ENCODE measurements around the gene TSHZ2.
A peak's percentile ranks its signal among the peaks of the same experiment; 100 is the strongest.
"Not testable (repeated sequence)": the region's sequence is repeated elsewhere in the genome, so short reads cannot be mapped to it uniquely, and the experiment has no call there.

Gene TSHZ2

DNA sequence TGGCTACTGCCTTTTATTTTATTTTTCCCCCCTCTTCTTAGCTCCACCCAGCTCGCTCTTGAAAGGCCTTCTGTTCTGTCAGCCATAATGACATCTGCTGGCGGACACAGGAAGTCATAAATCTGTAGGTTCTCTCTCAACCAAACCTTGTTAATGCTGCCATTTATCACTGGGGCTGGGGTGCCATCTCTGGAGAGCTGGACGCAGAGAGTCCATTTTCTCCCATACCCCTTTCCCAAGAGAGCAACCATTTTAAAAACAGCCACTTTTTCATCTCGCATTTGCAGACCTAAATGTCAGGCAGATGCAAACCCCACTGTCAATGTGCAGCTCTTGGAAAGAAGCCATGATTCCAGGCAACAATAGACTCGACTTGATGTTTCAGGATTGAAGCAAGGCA lies 13.0 kb upstream of the TSHZ2 start:
- peak in 3 of 56 donors; percentile 1 to 8 (median 7) for DNase-seq

DNA sequence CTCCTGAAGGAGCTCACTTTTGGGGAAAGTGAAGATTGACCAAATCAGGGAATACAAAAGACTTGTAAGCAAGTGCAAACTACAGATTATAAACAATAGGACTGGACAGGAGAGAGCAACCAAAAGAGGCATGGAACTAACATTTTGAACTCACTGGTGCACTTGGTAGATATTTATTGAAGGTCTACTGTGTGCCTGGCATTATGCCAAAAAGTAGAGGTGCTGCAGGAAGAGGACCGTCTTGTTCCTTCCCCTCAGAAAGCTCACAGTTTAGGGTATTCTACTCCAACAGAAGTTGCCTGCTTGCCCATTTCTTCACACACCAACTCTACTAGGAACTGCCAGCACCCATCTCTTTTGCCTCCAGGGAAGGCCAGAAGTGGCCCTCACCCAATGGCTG lies 10.0 kb upstream of the TSHZ2 start:
- DNase-seq = no peak

DNA sequence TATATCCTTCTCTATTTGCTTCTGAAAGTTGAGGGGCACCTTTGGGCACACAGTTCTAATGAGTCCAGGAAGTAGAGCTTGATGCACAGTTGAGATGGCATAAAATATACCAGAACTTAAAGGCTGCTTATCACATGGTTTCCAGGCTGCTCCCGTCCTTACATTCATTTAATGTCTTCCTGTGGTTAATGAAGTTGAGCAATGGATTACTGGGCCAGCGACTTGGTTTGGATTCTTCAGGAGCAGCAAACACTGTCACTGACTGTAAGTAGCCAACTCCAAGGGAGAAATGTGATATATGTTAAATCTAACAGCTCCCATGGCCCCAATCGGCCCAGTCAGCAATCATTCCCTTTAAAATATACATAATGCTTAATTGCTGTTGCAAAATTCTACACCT lies 9.0 kb upstream of the TSHZ2 start:
- no peak for DNase-seq

DNA sequence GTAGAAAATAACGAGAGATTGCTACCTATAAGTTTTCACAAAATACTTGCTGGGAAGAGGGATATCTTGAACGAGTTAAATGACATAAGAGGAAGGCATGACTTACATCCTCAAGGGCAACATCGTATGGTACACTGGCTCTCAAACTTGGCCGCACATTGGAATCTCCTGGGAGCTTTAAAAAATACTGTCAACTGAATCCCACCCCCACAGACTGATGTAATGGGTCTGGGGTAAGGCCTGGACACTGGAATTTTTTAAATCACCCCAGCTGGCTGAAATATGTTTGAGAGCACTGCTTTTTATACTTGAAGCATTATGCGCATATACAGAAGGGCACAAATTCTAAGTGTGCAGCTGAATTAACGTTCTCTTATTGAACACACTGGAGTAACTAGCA lies 8.0 kb upstream of the TSHZ2 start:
- DNase-seq = no peak

DNA sequence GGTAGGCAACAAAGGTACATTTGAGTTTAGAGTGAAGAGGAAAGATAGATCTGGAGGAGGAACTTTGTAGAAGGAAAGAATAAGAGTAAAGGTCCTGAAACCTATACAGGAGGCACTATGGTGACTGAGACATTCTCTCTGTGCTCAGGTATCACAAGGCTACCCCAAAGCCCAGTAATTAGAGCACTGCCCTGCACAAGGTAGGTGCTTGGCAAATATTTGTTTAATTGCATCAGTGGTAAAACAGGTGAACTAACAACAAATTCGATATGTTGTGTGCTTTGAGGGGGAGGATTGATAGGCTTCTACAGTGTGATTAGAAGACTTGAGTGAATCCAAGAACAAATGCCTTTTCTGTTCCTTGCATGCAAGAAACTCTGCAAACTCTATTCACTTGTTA lies 6.8 kb upstream of the TSHZ2 start:
- DNase-seq = no peak

DNA sequence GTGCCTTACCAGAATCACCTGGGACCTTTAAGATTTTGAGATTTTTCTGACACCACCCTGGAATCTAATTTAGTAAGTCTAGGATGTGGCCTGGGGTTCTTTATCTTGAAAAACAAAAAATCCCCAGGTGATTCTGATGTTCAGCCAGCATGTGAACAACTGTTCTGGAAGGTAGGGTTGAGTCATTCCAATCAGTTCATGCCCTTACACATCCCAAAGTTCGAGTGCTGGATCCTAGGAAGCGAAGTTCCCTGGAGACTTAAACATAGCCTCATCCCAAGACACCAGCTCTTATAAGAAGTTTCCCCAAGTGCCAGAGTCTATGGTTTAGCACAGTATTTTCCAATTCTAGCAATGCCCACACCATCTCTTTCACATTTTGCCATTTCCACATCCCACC lies 6.3 kb upstream of the TSHZ2 start:
- DNase-seq = no peak

DNA sequence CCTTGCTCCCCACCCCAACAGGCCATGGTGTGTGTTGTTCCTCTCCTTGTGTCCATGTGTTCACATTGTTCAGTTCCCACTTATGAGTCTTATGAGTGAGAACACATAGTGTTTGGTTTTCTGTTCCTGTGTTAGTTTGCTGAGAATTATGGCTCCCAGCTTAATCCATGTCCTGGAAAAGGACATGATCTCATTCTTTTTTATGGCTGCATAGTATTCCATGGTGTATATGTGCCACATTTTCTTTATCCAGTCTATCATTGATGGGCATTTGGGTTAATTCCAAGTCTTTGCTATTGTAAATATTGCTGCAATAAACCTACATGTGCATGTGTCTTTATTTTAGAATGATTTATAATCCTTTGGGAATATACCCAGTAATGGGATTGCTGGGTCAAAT lies 5.6 kb upstream of the TSHZ2 start:
- DNase-seq = not testable (repeated sequence)

DNA sequence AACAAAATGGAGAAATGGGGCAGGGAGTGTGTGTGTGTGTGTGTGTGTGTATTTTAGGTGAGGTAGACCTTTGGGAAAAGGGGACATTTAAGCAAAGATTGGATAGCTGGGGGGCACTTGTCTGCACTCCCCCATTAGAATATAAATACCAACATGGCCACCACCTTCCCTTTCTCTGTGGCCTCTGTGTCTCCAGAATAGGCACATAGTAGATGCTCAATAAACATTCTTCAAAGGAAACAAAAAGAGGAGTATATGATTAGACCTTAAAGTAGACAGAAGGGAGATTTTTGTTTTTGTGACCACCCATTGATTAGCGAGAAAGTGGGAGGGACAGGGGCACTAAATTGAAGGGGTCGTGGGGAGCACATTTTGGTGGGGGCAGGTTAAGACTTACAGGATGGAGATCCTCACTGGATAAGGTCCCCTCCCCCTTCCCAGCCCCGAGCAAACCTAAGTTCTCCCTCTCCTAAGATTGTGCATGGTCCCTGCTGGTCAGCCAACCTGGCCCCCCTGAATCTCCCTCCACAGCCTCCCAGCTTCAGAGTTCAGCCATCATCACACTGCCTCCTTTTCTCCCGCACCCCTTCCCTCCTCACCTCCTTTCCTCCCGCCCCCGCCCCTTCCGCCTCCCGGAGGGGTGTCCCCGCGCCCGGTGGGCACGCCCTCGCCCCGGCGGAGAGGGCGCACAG lies 514 bp upstream of the TSHZ2 start:
- DNase-seq = no peak

DNA sequence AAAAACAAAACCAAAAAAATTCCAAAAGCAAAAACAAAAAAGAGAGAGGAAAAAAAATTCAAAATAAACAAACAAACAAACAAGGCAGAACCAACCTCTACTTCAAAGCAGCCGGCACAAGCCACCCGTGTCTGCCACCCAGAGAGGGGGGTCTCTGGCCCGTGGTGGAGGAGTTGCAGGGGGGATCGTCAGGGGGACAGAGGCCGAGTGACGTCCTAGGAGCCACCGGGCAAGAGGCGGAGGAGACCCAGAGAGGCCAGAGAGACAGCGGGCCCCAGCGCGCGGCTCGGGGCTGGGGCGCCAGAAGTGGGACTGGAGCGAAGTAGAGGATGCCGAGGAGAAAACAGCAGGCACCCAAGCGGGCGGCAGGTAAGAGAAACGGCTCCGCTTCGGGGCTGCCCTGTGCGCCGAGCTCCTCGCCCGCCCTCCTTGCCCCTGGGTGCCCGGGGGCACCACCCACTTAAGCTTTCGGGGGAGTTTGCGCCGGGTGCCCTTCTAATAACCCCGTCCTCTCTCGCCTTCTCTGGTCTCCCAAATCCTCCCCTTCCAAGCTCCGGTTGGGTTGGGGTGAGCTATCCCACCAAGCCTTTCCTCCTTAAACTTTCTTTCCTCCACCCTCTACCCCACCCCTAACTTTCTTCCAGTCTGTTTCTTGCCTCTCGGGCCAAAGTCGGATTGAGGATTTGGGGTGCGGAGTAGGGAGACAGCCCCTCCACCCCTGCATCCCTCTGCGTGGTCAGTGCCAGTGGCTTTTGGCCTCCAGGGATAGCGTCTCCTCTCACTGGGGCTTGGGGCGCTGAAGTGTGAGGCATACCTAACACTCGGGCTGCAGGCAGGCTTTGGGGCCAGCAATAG lies 1.0 kb downstream of the TSHZ2 start:
- peak in 1 of 56 donors; percentile 6 for DNase-seq

DNA sequence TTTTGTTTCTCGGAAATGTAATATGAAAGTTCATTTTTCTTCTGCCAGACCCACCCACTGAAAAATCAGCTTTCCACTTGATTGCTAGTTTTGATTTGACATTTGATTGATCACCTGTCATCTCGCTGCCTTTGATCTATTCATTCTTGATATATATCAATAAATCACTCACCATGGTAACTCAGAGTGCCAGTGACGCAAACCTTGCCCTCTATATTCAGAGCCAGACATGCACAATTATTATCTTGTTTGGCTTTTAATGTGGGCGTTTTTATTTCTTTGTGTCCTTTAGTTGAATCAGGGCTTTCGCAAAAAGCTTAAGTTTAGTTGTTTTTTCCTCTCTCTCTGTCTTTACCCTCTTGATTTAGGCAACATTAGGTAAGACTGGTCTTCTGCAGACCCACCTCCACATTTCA lies 2.0 kb downstream of the TSHZ2 start:
- no peak for DNase-seq

DNA sequence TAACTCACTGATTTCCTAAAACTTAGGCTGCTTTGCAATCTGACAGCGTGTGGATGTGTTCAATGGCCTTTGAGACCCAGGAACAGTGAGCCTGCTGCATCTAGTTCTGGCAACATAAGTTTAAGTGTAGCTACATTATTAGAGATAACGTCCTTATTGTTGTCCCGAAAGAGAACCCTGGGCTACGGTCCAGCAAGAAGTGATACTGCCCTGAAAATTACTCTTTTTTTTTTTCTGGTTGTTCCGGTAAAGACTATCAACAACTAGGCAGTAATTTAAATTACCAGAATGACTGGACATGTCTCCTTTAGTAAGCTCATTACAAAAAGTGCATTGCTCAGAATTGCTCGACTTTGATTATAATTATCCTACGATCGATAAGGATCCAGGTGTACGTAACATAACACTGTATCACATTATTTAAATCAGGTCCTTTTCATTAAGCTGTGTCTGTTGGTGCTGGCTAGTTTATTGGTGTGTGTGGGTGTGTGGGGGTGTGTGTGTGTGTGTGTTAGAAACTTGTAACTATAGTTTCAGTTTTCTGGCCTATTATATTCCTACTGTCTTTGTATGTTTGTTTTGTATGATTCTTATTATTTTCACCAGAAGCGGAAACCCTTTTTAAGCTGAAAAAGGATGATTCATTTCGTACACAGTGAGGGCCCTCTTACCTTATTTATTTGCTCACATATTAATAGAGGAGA lies 3.0 kb downstream of the TSHZ2 start:
- DNase-seq = no peak

DNA sequence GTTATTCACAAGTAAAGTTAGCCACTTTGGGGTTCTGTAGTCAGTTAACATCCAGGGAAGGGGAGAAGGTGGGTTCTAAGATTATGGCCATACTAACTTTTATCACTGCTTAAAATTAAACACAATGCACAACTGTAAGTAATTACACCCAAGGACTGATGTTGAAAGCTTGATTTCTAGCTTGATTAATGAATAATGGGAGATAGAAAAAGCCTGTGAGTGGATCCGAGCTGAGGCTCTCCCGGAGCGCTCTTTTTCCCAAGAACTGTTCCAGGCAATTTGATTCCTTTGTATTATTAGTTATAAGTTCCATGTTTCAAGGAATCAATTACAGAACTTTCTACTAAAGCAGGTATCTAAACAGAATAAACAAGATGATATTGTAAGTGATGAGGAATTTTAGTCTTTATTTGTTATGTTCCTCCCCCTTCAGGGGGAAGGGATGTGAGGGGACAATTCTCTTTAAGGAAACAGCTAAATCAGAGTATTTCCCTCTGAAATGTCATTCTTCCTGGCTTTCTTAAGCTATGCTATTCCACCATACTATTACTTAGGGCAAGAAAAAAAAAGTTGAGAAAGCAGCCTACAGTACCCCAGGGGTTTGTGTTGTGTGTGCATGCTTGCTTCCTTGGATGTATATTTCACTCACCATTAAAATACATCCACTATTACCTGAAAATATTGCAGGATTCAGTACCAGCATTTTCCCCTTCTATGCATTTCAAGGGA lies 3.8 kb downstream of the TSHZ2 start:
- no peak for DNase-seq

DNA sequence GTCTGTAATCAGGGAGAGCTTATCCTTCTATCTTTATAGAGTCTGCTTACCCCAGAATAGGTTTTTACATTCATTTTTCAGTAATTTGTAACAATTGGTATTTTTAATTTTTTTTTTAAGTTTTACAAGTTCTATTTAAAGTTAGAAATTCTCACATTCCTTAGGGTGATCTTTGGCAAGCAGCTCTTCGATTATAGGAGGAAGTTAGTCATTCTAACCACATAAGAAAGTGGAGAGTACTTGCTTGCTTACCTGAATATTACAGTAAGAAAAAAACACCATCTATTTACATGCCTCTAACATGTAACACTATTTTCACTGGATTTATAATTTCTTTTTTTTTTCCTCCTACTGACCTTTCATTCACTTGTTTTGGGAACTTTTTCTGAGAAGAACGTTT lies 6.7 kb downstream of the TSHZ2 start:
- DNase-seq = no peak

DNA sequence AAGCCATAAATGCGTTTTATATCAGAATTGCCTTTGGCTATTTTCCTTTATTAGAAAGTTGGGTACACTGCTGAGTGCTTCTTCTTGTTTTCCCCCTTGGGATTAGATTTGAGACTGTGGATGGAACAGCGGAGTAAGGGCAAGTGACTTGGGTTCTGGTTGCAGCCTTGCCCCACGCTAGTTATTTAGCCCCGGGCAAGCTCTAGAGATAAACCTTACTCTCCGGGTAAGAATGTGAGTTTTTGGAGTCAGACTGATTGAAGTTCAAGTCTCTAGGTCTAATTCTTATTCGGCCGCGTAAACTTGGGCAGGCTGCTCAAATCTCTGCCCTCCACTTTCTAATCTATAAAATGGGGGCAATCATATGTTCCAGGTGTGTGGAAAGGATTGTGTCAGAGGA lies 8.9 kb downstream of the TSHZ2 start:
- no peak for DNase-seq

DNA sequence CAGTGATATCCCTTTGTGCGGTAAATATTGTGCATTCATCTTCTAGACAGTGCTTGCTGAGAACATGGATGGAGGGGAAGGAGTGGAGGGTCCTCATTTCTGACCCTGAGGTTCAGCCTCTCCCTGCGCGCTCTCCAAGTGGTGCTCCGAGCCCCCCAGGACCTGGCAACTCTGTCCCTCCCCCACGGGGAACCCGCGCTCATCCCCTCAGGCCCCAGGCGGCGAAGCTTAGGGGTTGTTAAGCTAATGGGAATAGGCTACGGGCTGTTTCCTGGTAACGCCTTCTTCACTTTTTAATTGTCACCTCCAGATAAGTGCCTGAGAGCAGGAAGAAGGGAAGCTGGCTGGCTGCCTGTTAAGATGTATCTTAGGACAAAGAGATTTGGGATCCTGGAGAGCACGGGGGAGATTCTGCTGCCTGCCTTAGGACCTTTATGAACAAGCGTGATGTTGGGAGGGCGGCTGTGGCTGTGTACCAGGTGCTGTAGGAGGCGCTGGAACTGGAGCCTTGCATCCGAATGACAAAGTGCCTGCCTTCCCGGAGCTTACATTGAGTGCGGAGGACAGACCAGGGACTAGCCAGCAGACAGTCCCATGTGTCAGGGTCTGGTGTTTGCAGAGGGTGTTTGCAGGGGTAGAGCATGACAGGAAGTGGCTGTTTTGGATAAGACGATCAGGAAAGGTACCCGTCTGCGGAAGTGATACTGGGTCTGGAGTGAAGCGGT lies 11.7 kb downstream of the TSHZ2 start:
- DNase-seq = no peak

DNA sequence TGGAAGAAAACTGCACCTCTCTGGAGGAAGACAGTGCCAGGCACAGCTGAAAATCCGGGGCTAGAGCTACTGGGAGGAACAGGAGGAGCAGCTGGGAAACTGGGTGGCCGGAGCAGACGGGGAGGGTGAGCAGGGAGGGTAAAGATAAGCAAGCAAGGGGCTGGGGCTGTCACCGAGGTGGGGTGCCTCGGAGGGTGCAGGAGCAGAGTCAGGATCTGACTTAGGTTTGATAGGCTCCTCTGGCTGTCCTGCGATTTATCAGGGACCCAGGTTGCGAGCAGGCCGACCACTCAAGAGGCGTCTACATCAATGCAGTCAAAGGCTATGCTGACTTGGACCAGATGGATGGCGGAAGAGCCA lies 12.3 kb downstream of the TSHZ2 start:
- no peak for DNase-seq

DNA sequence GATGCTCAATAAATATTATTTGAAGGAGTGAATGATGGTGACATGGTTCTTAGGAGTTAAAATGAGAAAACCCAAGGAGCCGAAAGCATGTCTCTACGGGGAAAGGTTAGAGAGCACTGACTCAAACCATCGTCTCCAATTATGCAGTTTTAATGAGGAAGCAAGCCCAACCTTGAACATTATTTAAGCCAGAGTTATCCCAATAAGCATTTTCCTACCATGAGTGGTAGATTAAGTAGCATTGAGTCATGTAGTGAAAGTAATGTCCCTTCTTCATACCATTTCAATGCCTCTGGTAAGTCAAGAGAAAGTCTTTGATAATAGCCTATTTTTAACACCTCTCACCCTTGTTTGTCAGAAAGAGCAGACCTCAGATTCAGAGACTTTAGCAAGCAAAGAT lies 13.5 kb downstream of the TSHZ2 start:
- DNase-seq = no peak

DNA sequence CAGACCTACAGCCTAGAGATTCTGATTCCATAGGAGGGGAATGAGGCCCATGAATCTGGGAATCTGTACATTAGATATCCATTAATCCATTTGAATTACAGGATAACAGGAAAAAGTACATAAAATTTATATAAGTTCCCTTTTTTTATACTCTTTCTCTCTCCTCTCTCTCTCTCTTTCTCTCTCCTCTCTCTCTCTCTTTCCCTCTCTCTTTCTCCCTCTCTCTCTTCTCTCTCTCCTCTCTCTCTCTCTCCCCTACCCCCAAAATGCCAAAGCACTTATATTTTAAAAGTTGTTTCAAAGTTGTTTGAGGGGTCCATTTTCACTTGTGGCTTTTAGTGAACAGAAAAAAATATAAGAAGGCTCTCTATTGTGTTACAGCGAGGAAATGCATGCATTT lies 15.1 kb downstream of the TSHZ2 start:
- DNase-seq = no peak

DNA sequence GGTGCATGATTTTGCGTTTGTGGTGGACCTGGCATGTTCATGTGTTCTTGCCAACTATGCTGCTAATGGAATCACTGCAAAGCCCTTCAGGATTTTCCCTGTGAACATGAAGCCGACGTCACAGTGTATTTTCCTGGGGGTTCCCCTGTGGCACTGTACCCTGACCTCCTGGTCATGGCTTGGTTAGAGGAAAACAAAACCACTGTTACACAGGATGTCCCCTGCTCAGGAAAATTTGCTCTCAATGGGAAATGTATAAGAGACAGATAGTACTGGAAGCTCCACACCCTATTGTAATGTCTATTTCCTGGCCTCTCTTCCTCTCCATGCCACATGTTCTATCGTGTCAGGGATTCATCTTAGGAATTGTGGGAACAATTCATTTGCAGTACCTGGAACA lies 19.7 kb downstream of the TSHZ2 start:
- DNase-seq = no peak

DNA sequence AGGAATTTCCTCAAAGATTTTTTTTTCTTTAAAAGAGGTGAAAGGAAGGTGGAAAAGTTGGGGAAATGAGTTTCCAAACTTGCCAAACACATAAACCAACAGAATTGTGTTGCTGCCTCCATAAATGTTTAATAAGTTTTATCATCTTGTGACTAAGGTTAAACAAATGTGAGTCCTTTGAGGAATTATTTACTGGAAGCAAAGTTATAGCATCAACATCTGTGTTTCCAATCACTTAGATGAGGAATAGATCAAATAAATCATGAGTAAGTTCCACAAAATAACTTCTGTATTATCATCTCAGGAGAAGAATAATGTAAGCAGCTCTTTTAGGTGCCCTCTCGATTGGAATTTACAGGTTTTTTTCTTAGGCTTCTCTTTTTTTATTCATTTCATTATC lies 20.5 kb downstream of the TSHZ2 start:
- no peak for DNase-seq

DNA sequence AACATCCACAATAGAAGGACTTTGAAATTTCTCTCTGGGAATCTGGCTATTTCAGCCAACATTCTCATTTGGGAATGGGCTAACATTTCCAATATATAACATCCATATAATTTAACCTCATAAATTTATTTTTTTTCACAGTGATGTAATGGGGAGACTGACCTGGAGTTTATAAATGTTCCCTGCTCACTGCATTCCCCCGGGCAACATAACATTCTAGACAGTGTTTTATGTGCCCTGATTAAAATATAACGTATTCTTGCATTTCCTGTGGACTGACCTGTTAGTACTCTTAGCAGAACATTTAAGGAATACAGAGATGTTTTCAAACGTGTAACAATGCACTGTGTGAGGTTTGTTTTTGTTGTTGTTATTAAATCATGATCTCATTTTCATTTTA lies 20.9 kb downstream of the TSHZ2 start:
- no peak for DNase-seq

Measured in nucleus accumbens (tissue), 56 donors.